ENCODE data around the gene MARCO.

Gene MARCO

DNA sequence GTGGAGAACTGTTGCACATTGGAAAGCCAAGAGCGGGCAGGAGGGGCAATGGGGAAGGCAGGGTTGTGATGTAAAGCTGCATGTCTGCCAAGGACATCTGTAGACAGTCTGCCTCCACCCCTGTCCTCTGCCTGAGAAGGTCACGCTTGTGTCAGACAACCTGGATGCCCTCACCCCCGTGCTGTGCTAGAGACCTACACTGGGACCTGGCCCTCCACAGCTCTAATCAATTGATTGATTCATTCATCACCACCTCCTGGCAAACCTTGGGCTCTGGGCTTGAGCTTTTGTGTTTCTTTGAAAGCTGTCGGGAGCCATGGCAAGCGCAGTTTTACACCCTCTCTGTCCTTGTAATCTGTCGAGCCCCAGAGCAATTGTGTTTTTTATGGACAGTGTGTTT, 41.1 kb downstream of the MARCO start:
- H3K27ac ChIP-seq, result no peak overlapping the region
- TF ChIP-seq, protein P1, sequence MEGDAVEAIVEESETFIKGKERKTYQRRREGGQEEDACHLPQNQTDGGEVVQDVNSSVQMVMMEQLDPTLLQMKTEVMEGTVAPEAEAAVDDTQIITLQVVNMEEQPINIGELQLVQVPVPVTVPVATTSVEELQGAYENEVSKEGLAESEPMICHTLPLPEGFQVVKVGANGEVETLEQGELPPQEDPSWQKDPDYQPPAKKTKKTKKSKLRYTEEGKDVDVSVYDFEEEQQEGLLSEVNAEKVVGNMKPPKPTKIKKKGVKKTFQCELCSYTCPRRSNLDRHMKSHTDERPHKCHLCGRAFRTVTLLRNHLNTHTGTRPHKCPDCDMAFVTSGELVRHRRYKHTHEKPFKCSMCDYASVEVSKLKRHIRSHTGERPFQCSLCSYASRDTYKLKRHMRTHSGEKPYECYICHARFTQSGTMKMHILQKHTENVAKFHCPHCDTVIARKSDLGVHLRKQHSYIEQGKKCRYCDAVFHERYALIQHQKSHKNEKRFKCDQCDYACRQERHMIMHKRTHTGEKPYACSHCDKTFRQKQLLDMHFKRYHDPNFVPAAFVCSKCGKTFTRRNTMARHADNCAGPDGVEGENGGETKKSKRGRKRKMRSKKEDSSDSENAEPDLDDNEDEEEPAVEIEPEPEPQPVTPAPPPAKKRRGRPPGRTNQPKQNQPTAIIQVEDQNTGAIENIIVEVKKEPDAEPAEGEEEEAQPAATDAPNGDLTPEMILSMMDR (conservative IDR thresholded peaks at IDR 0.05), result no peak
- no peak for TF ChIP-seq ZFX (IDR thresholded peaks at IDR 0.05)

DNA sequence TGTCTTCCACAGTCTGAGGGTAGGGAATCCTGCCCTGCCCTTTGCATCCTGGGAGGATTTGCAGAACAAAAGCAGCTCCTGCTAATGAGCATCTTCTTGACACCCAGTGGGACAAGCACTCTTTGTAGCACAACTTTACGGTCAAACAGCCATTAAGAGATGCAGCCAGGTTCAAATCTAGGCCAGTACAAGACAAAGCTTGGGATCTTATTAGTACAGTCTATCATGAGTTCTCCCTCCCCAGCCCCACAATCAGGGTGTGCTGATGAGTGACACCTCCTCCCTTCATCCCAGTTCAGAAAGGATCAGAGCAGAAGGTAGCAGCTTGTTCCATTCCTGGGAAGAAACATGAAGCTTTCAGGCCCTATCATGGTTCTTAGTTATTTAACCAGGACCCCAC, 41.9 kb downstream of the MARCO start:
- H3K27ac ChIP-seq, result no peak overlapping the region
- TF ChIP-seq, protein P1 (conservative IDR thresholded peaks at IDR 0.05), result no peak
- TF ChIP-seq ZFX (IDR thresholded peaks at IDR 0.05), result no peak

DNA sequence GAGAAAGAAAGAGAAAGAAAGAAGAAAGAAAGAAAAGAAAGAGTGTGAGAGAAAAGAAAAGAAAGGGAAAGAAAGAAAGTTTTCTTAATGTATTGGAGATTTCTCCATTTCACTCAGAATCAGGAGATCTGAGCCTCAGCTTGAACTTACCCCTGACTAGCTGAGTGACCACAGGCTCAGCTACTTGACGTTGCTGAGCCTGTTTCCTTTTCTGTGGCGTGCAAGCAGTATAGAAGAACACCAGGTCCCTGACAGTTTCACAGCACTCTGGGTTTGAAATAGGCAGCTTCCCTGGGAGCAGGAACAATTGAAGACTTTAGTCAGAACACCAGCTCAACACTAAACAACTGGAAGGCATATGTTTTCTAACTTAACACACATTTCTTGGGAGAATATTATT, 44.7 kb downstream of the MARCO start:
- H3K27ac ChIP-seq, result no peak overlapping the region
- TF ChIP-seq, protein P1 (conservative IDR thresholded peaks at IDR 0.05), result no peak
- TF ChIP-seq ZFX (IDR thresholded peaks at IDR 0.05), result no peak

DNA sequence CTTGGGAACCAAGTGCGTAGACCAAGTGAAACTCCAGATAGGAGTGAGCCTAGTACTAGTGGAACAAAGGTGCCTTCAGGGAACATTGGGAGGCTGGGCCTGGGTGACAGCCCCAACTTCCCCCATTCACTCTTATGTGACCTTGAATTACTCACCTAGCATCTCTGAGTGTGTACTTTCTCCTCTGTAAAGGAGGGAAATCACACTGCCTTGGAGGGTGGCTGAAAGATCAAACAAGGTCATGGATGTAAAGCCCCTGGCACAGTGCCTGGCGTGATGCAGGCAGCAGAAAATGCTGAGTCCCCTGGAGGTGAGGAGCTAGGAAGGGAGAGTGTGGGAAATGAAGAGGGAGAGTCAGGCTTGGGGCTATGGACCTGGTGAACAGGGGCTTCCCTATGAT, 45.9 kb downstream of the MARCO start:
- no peak overlapping the region for H3K27ac ChIP-seq
- no peak for TF ChIP-seq ZFX (IDR thresholded peaks at IDR 0.05)
- TF ChIP-seq, protein P1 (conservative IDR thresholded peaks at IDR 0.05), result no peak

DNA sequence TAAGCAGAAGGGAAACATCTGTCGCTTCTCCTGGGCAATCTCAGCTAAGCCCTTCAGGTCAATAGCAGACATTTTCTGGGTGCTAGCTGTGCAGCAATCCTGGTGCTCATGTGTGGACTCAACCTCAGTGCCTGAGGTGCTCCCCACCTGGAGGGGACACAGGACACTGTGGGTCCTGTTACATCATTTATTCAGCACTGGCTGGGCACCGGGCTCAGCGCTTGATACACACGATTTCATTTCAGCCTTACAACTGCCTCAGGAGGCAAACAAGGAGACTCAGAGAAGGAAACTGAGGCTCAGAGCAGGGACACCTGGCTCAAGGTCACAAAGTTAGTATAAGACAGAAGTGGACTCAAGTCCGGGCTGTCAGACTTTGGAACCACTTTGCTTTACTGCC, 46.7 kb downstream of the MARCO start:
- no peak overlapping the region for H3K27ac ChIP-seq
- TF ChIP-seq, protein P1 (conservative IDR thresholded peaks at IDR 0.05), result no peak
- no peak for TF ChIP-seq ZFX (IDR thresholded peaks at IDR 0.05)

DNA sequence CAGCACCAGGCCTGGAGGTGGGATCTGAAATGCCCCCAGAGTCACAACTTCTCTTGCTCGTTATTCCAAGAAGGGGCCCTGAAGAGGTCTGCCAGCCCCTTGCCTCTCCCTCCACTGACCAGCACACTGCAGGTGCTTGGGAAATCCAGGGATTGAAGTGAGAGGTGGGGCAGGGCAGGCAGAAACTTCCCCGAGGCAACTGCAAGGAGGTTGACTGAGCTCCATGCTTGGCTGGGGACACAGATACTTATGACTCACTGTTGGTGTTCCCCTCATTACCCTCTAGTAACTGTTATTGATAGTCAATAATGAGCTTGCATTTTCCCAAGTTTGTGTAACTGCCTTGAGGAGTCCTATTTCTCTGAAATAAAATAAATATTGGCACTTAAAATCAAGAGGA, 47.5 kb downstream of the MARCO start:
- no peak overlapping the region for H3K27ac ChIP-seq
- TF ChIP-seq, protein P1 (conservative IDR thresholded peaks at IDR 0.05), result no peak
- no peak for TF ChIP-seq ZFX (IDR thresholded peaks at IDR 0.05)

DNA sequence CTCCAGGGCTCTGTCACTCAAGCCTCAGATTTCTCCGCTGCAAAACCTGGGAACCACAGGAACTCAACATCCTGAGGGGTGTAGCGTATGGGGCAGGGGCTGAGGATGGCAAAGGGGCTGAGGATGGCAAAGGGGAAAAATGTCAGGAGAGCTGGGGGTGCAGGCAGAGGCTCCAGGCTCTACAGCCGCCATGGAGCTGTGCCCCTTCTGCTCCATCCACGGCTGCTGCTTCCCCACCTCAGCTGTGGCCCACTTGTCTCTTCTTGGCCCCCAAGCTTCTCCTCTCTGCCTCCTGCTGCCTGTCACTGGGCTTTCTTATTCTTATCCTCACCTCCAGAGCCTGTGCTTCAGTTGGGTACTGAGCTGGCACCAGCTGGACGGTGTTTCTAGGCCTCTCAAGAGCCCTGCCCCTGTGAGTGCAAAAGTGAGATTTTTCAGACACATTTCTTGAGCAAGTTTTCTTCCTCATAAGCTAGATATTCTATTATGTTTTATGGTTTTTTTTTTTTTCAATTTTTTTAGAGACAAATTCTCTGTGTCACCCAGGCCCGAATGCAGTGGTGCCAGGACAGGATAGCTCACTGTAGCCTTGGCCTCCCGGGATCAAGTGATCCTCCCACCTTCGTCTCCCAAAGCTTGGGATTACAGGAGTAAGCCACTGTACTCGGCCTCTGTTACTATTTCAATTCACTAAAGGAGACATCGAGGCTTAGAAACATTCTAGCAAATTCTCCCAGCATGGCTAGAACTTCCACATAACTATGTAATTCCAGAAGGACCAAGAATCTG, 49.0 kb downstream of the MARCO start:
- no peak overlapping the region for H3K27ac ChIP-seq
- no peak for TF ChIP-seq ZFX (IDR thresholded peaks at IDR 0.05)
- TF ChIP-seq, protein P1 (conservative IDR thresholded peaks at IDR 0.05), result no peak
